A673 (cell line): Measurements from ENCODE around the gene KCNT2.

Experiments used
- EZH2 ChIP-seq: fragments of 200-600 bp; sonication (generic); IDR thresholded peaks from 2 replicates; pipeline ENCODE4 v1.6.1; 2017; ENCODE audit warnings: borderline replicate concordance, low read depth, mild to moderate bottlenecking, mixed read lengths, antibody characterized with exemption, low read length; ENCODE audit not compliant: poor library complexity, severe bottlenecking
- TF ChIP-seq, protein P1 (sequence below): fragments of 300-800, 200-600 bp; sonication (generic); conservative IDR thresholded peaks from 2 replicates; pipeline ENCODE4 v1.5.1; 2017; ENCODE audit warnings: low read depth, mild to moderate bottlenecking, antibody characterized with exemption, low read length, moderate library complexity, mixed read lengths

DNA sequence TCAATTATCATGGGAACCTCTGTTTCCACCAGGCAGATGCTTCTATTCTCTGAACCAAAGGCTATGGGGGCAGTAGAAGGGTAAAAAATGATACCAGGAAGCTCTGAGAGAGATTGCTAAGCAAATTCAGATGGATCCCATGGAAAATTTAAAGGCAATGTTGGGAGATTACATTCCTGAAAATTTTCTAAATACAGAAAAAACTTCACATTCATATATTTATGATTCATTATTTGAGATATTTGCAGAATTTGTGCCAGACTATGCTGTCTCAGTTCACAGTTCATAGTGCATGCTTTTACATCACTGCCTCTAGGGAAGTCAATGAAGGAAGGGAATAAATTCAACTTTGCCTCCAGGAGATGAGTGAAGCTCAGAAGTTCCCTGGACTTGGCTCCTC lies 57.5 kb downstream of the KCNT2 start:
- TF ChIP-seq, protein P1, sequence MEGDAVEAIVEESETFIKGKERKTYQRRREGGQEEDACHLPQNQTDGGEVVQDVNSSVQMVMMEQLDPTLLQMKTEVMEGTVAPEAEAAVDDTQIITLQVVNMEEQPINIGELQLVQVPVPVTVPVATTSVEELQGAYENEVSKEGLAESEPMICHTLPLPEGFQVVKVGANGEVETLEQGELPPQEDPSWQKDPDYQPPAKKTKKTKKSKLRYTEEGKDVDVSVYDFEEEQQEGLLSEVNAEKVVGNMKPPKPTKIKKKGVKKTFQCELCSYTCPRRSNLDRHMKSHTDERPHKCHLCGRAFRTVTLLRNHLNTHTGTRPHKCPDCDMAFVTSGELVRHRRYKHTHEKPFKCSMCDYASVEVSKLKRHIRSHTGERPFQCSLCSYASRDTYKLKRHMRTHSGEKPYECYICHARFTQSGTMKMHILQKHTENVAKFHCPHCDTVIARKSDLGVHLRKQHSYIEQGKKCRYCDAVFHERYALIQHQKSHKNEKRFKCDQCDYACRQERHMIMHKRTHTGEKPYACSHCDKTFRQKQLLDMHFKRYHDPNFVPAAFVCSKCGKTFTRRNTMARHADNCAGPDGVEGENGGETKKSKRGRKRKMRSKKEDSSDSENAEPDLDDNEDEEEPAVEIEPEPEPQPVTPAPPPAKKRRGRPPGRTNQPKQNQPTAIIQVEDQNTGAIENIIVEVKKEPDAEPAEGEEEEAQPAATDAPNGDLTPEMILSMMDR, result no peak
- TF ChIP-seq EZH2, result no peak
